Bronchial epithelial cell (primary cell): ENCODE data around the gene NLGN1. TPM values are rescaled to one million over a fixed set of nuclear protein-coding genes. Genes with fewer than 3 reads are reported as not detected.

Source experiments
- DNase-seq: peaks from one replicate; pipeline ENCODE4 v3.0.0-alpha.2; 2010; ENCODE audit warnings: low read depth
- FAIRE-seq: peaks from 2 replicates; lab custom pipeline; 2011; peaks lifted over from hg19 to GRCh38; lab: Jason Lieb, UNC
- H3K27me3 ChIP-seq: 2 replicates; pipeline ENCODE4 v1.5.1; 2011; ENCODE audit warnings: low read length; ENCODE audit not compliant: control insufficient read depth, insufficient read depth
- H3K36me3 ChIP-seq: 2 replicates; pipeline ENCODE4 v1.5.1; 2011; ENCODE audit warnings: low read length; ENCODE audit not compliant: control insufficient read depth, insufficient read depth
- H3K4me3 ChIP-seq: 2 replicates; pipeline ENCODE4 v1.5.1; 2011; ENCODE audit warnings: mild to moderate bottlenecking, low read depth, low read length, control low read depth
- CTCF ChIP-seq: IDR thresholded peaks from 2 replicates; pipeline ENCODE4 v1.5.1; 2011; ENCODE audit warnings: mild to moderate bottlenecking, moderate library complexity, low read length, control low read depth, inconsistent platforms; ENCODE audit not compliant: insufficient read depth, severe bottlenecking
- total RNA-seq: library from RNA; depleted of rRNA; stranded (reverse); fragments of >200 nt; gene quantifications from 2 replicates; pipeline ENCODE4 v1.2.1, GENCODE V29; 2014

The NLGN1 gene
- total RNA-seq, 1 donor from 2014 or later, result under 0.01 TPM

GRCh38 chr3:173548261-173548660 lies 150.7 kb downstream of the NLGN1 start:
- Histone ChIP-seq H3K4me3 (no peak overlapping the region), H3K27me3 (no peaks in the 10 kb centered on the region), H3K36me3 (no peaks in the 10 kb centered on the region)
- DNase-seq (no peak), FAIRE-seq (no peak)
- no peak for TF ChIP-seq CTCF

- no peak for DNase-seq
- no peaks in the 10 kb centered on the region for H3K36me3 ChIP-seq
- no peak for FAIRE-seq
- TF ChIP-seq CTCF, result no peak
- H3K27me3 ChIP-seq, result no peaks in the 10 kb centered on the region
- no peak overlapping the region for H3K4me3 ChIP-seq
These were observed 155.0 kb downstream of the NLGN1 start for GRCh38 chr3:173552526-173552925.

GRCh38 chr3:173553635-173554280 lies 156.2 kb downstream of the NLGN1 start:
- FAIRE-seq (no peak), DNase-seq (peak; percentile 43)
- no peaks in the 10 kb centered on the region for H3K27me3 ChIP-seq
- H3K36me3 ChIP-seq, result no peaks in the 10 kb centered on the region
- peak; percentile 68 for TF ChIP-seq CTCF
- no peak overlapping the region for H3K4me3 ChIP-seq

- DNase-seq, result no peak
- no peak for FAIRE-seq
- H3K27me3 ChIP-seq, result no peaks in the 10 kb centered on the region
- no peak for TF ChIP-seq CTCF
- no peaks in the 10 kb centered on the region for H3K36me3 ChIP-seq
- H3K4me3 ChIP-seq, result no peak overlapping the region
These were observed 159.0 kb downstream of the NLGN1 start for GRCh38 chr3:173556546-173556945.

- FAIRE-seq, result no peak
- Histone ChIP-seq H3K27me3 (no peaks in the 10 kb centered on the region), H3K36me3 (no peaks in the 10 kb centered on the region), H3K4me3 (no peak overlapping the region)
- DNase-seq, result no peak
- TF ChIP-seq CTCF, result no peak
These were observed 170.5 kb downstream of the NLGN1 start for GRCh38 chr3:173567997-173568396.

GRCh38 chr3:173568623-173569022 lies 171.1 kb downstream of the NLGN1 start:
- no peaks in the 10 kb centered on the region for H3K36me3 ChIP-seq
- no peak overlapping the region for H3K4me3 ChIP-seq
- DNase-seq (no peak), FAIRE-seq (no peak)
- H3K27me3 ChIP-seq, result no peaks in the 10 kb centered on the region
- no peak for TF ChIP-seq CTCF
